ENCODE data around the gene PLEKHM1.

DNA sequence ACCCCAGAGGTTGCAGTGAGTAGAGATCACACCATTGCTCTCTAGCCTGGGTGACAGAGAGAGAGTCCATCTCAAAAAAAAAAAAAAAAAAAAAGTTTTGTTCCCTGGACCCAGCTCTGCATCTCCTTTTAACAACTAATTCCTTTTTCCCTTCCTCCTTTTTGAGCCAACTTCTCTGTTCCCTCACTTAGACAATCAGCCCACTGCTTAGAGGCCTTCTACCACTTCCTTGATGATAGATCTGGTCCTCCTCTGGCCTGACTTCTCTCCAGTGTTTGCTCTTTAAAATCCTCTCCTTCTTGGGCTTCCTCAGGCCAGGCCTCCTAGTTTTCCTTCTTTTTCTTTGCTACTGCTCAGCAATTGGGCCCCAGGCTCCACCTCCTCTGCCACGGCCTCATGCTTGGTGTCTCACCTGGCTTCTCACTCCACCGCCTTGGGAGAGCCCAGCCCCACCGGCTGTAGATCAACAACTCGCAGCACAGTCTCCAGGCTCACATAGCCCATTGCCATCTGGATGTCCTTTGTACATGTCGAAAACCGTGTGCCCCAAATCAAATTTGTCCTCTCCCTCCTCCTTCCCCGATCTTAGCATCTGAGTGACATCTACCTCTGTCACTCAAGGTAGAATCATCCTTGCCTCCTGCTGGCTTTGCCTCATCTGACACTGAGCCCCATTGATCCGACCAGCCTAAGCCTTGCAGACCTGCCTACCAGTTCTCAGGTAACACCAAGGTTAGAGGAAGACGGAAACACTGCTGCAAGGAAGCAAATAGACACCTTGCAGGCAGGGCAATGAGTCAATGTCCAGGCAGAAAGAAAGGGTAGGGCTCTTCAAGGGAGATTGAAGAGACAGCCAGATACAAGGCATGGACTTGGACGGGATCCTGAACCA, 75.3 kb downstream of the PLEKHM1 start:
- no peak for TF ChIP-seq EZH2 (IDR thresholded peaks at IDR 0.05; ENCODE audit: borderline replicate concordance)
- TF ChIP-seq, protein P1, sequence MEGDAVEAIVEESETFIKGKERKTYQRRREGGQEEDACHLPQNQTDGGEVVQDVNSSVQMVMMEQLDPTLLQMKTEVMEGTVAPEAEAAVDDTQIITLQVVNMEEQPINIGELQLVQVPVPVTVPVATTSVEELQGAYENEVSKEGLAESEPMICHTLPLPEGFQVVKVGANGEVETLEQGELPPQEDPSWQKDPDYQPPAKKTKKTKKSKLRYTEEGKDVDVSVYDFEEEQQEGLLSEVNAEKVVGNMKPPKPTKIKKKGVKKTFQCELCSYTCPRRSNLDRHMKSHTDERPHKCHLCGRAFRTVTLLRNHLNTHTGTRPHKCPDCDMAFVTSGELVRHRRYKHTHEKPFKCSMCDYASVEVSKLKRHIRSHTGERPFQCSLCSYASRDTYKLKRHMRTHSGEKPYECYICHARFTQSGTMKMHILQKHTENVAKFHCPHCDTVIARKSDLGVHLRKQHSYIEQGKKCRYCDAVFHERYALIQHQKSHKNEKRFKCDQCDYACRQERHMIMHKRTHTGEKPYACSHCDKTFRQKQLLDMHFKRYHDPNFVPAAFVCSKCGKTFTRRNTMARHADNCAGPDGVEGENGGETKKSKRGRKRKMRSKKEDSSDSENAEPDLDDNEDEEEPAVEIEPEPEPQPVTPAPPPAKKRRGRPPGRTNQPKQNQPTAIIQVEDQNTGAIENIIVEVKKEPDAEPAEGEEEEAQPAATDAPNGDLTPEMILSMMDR (IDR thresholded peaks at IDR 0.05; ENCODE audit: poor library complexity) = no peak
